ENCODE measurements around the gene CHCHD1. TPM values are rescaled to one million over a fixed set of nuclear protein-coding genes. Genes with fewer than 3 reads are reported as not detected.

The CHCHD1 gene
- total and polyA plus RNA-seq, 2 donors (not counting 3 experiments of a cell fraction or from before 2014, with no cell fraction given), result 31.7 to 39.2 TPM

GRCh38 chr10:73763343-73763742 is 18.5 kb upstream of the CHCHD1 start:
- ChIA-PET CTCF (interaction anchor here (1.2 to 1.4 kb wide), 2 partner anchors 9 to 11 kb away, joined by 3 to 5 read pairs; a partner anchor contains a TSS), POLR2A (interaction anchor here (0.6 kb wide), 1 partner anchor 22 kb away, joined by 3 read pairs; the partner anchor contains the start of gene ZSWIM8)
- Histone ChIP-seq H3K36me3 (ENCODE audit: control insufficient read depth in 2 of 2, extremely low read depth in 1 of 2, insufficient read depth in 2 of 2, low read length in 2 of 2) (peaks cover 57 to 72% of the 10 kb centered on the region in 2 experiments), H3K9me3 (replicated peaks; ENCODE audit: control insufficient read depth, insufficient read depth, low read length) (no peaks in the 10 kb centered on the region), H3K4me3 (replicated peaks in 1 of 3; ENCODE audit: insufficient read depth in 1 of 3, low read depth in 1 of 3, low read length in 3 of 3) (no peak overlapping the region), H2AFZ (ENCODE audit: low read depth, low read length) (no peak overlapping the region), H4K20me1 (replicated peaks; ENCODE audit: control insufficient read depth, extremely low read depth, insufficient read depth, low read length) (no peaks in the 10 kb centered on the region), H3K9me1 (replicated peaks; ENCODE audit: control insufficient read depth, extremely low read depth, insufficient read depth, low read length) (no peaks in the 10 kb centered on the region), H3K27ac (ENCODE audit: insufficient read depth, low read depth, low read length) (no peak overlapping the region), H3K4me1 (ENCODE audit: control insufficient read depth, extremely low read depth, insufficient read depth, low read length) (no peaks in the 10 kb centered on the region), H3K79me2 (ENCODE audit: control insufficient read depth, insufficient read depth, low read length) (peaks cover 8% of the 10 kb centered on the region), H3K4me2 (ENCODE audit: insufficient read depth, low read length) (no peak overlapping the region), H3K9ac (replicated peaks; ENCODE audit: extremely low read depth, insufficient read depth, low read length) (no peak overlapping the region), H3K27me3 (ENCODE audit: control insufficient read depth in 2 of 2, insufficient read depth in 2 of 2, low read length in 2 of 2) (no peaks in the 10 kb centered on the region)
- no peak for TF ChIP-seq JUN (IDR thresholded peaks at IDR 0.05; ENCODE audit: borderline replicate concordance, insufficient read depth, insufficient read length, low read depth)
- TF ChIP-seq GATA2 (IDR thresholded peaks at IDR 0.05; ENCODE audit: insufficient read depth, insufficient read length, low read depth, low read length), result no peak
- TF ChIP-seq MAX (IDR thresholded peaks at IDR 0.05; ENCODE audit: insufficient read depth, insufficient read length), result no peak
- TF ChIP-seq EZH2 (IDR thresholded peaks at IDR 0.05; ENCODE audit: borderline replicate concordance, low read depth, low read length, severe bottlenecking), result no peak
- no peak for DNase-seq (ENCODE audit: low read depth, low spot score)
- no peak for FAIRE-seq
- no TSS peak for BruUV-seq (replicated peaks)
- intact Hi-C loops (cut with micrococcal nuclease), result no loop called here
- dilution Hi-C loops (cut with MboI; ENCODE audit: extremely low pct_ligation_motif_present, low sequenced_read_pairs), result no loop called here

GRCh38 chr10:73765066-73765465 is 16.8 kb upstream of the CHCHD1 start:
- BruUV-seq (replicated peaks), result no TSS peak
- H3K4me1 ChIP-seq (ENCODE audit: control insufficient read depth, extremely low read depth, insufficient read depth, low read length), result no peaks in the 10 kb centered on the region
- H2AFZ ChIP-seq (ENCODE audit: low read depth, low read length), result no peak overlapping the region
- ChIA-PET CTCF (no interaction called here), POLR2A (no interaction called here)
- no peaks in the 10 kb centered on the region for H3K9me1 ChIP-seq (replicated peaks; ENCODE audit: control insufficient read depth, extremely low read depth, insufficient read depth, low read length)
- H3K9me3 ChIP-seq (replicated peaks; ENCODE audit: control insufficient read depth, insufficient read depth, low read length), result no peaks in the 10 kb centered on the region
- no peak for FAIRE-seq
- dilution Hi-C loops (cut with MboI; ENCODE audit: extremely low pct_ligation_motif_present, low sequenced_read_pairs) (no loop called here), intact Hi-C loops (cut with micrococcal nuclease) (no loop called here)
- H3K4me3 ChIP-seq (replicated peaks in 1 of 3; ENCODE audit: insufficient read depth in 1 of 3, low read depth in 1 of 3, low read length in 3 of 3), result no peak overlapping the region
- TF ChIP-seq JUN (IDR thresholded peaks at IDR 0.05; ENCODE audit: borderline replicate concordance, insufficient read depth, insufficient read length, low read depth) (no peak), MYC (IDR thresholded peaks at IDR 0.05; ENCODE audit: low read depth, low read length) (no peak), POLR2AphosphoS5 (IDR thresholded peaks at IDR 0.05; ENCODE audit: insufficient read depth, low read depth, low read length) (no peak), EZH2 (IDR thresholded peaks at IDR 0.05; ENCODE audit: borderline replicate concordance, low read depth, low read length, severe bottlenecking) (no peak), POLR2A (IDR thresholded peaks at IDR 0.05; ENCODE audit: low read depth, low read length) (no peak), CTCF (IDR thresholded peaks at IDR 0.05; ENCODE audit: extremely low read depth in 1 of 2, insufficient read depth in 1 of 2, low read depth in 1 of 2, low read length in 2 of 2) (no peak), FOS (IDR thresholded peaks at IDR 0.05; ENCODE audit: borderline replicate concordance, insufficient read depth, low read length) (no peak), MAX (IDR thresholded peaks at IDR 0.05; ENCODE audit: insufficient read depth, insufficient read length) (no peak), GATA2 (IDR thresholded peaks at IDR 0.05; ENCODE audit: insufficient read depth, insufficient read length, low read depth, low read length) (no peak)
- no peaks in the 10 kb centered on the region for H3K27me3 ChIP-seq (ENCODE audit: control insufficient read depth in 2 of 2, insufficient read depth in 2 of 2, low read length in 2 of 2)
- no peak overlapping the region for H3K9ac ChIP-seq (replicated peaks; ENCODE audit: extremely low read depth, insufficient read depth, low read length)
- peaks cover 54 to 80% of the 10 kb centered on the region in 2 experiments for H3K36me3 ChIP-seq (ENCODE audit: control insufficient read depth in 2 of 2, extremely low read depth in 1 of 2, insufficient read depth in 2 of 2, low read length in 2 of 2)
- DNase-seq (ENCODE audit: low read depth, low spot score), result no peak
- no peak overlapping the region for H3K27ac ChIP-seq (ENCODE audit: insufficient read depth, low read depth, low read length)
- H3K4me2 ChIP-seq (ENCODE audit: insufficient read depth, low read length), result no peak overlapping the region
- no peaks in the 10 kb centered on the region for H4K20me1 ChIP-seq (replicated peaks; ENCODE audit: control insufficient read depth, extremely low read depth, insufficient read depth, low read length)
- H3K79me2 ChIP-seq (ENCODE audit: control insufficient read depth, insufficient read depth, low read length), result no peaks in the 10 kb centered on the region
